NCI-H510A (cell line): ENCODE results near the gene ENOX1.

Source experiments
- DNase-seq: peaks from one replicate; lab custom pipeline; 2025; lab: John Stamatoyannopoulos, UW

ENOX1 gene

GRCh38 chr13:43744261-43745031 is 42.3 kb downstream of the ENOX1 start:
- no peak for DNase-seq

- DNase-seq: no peak
These were observed 43.9 kb downstream of the ENOX1 start for GRCh38 chr13:43742911-43743310.

- DNase-seq: no peak
These were observed 49.3 kb downstream of the ENOX1 start for GRCh38 chr13:43737392-43737923.

GRCh38 chr13:43732726-43733125 is 54.0 kb downstream of the ENOX1 start:
- no peak for DNase-seq

GRCh38 chr13:43731296-43731695 is 55.5 kb downstream of the ENOX1 start:
- DNase-seq: no peak

- no peak for DNase-seq
These were observed 56.1 kb downstream of the ENOX1 start for GRCh38 chr13:43730642-43731041.

GRCh38 chr13:43728421-43728820 is 58.4 kb downstream of the ENOX1 start:
- no peak for DNase-seq

GRCh38 chr13:43727856-43728255 is 58.9 kb downstream of the ENOX1 start:
- DNase-seq: no peak

- no peak for DNase-seq
These were observed 61.3 kb downstream of the ENOX1 start for GRCh38 chr13:43725460-43725859.

- no peak for DNase-seq
These were observed 65.9 kb downstream of the ENOX1 start for GRCh38 chr13:43720780-43721397.

- no peak for DNase-seq
These were observed 88.0 kb downstream of the ENOX1 start for GRCh38 chr13:43698758-43699157.

- no peak for DNase-seq
These were observed 88.8 kb downstream of the ENOX1 start for GRCh38 chr13:43698009-43698408.

GRCh38 chr13:43697323-43697722 is 89.4 kb downstream of the ENOX1 start:
- no peak for DNase-seq

GRCh38 chr13:43694146-43694664 is 92.6 kb downstream of the ENOX1 start:
- no peak for DNase-seq

GRCh38 chr13:43693639-43694038 is 93.1 kb downstream of the ENOX1 start:
- no peak for DNase-seq

- no peak for DNase-seq
These were observed 98.4 kb downstream of the ENOX1 start for GRCh38 chr13:43688227-43688907.

- no peak for DNase-seq
These were observed 99.7 kb downstream of the ENOX1 start for GRCh38 chr13:43687038-43687437.

- DNase-seq: no peak
These were observed 100.2 kb downstream of the ENOX1 start for GRCh38 chr13:43686557-43686956.

- DNase-seq: no peak
These were observed 101.6 kb downstream of the ENOX1 start for GRCh38 chr13:43684963-43685725.

- no peak for DNase-seq
These were observed 104.1 kb downstream of the ENOX1 start for GRCh38 chr13:43682701-43683100.

- DNase-seq: no peak
These were observed 110.5 kb downstream of the ENOX1 start for GRCh38 chr13:43676320-43676719.

- no peak for DNase-seq
These were observed 111.2 kb downstream of the ENOX1 start for GRCh38 chr13:43675577-43675976.
